TTC549 (cell line): Measurements from ENCODE around the gene STAM.

Experiments
- FAIRE-seq: peaks from 2 replicates; lab custom pipeline; 2012; peaks lifted over from hg19 to GRCh38; lab: Jason Lieb, UNC

The STAM gene

DNA sequence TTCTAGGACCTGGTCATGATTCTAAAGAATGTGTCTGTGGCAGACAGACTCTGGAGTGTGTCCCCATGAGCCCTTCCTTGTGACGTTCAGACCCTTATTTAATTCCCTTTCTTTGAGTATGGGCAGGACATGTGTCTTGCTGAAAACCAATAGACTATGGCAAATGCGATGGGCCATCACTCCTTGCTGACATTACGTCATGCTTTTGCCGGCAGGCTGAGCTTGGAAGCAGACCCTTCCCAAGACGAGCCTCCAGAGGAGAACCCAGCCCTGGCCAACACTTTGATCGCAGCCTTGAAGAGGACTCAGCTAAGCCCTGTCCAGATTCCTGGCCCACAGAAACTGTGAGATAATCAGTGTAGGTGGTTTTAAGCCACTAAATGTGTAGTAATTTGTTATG, 89.7 kb downstream of the STAM start:
- no peak for FAIRE-seq

DNA sequence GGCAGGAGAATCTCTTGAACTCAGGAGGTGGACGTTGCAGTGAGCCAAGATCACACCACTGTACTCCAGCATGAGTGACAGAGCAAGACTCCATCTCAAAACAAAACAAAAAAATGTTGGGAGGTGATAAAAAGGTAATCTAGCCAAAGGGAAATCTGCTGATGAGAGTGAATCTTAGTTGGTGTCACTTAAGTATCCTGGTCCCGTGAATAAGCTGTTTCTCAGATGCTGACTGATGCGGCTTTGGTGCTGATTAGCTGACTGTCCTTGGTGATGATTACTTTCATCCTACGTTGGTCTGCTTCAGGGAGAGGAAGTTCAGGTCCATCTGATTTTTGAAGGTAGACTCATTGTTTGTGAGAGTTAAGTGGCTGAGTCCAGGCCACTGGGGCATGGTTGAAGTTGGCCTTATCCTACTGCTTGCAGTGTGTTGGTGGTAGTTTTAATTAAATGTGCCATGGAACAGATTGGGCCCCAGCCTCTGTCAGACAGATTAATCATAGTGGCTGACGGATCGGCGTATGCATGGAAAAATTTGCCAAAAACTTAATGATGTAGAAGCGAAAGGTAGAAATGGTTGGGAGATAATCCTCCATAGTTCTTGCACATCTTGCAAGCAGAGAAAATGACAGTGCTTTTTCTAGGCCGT, 90.6 kb downstream of the STAM start:
- no peak for FAIRE-seq

DNA sequence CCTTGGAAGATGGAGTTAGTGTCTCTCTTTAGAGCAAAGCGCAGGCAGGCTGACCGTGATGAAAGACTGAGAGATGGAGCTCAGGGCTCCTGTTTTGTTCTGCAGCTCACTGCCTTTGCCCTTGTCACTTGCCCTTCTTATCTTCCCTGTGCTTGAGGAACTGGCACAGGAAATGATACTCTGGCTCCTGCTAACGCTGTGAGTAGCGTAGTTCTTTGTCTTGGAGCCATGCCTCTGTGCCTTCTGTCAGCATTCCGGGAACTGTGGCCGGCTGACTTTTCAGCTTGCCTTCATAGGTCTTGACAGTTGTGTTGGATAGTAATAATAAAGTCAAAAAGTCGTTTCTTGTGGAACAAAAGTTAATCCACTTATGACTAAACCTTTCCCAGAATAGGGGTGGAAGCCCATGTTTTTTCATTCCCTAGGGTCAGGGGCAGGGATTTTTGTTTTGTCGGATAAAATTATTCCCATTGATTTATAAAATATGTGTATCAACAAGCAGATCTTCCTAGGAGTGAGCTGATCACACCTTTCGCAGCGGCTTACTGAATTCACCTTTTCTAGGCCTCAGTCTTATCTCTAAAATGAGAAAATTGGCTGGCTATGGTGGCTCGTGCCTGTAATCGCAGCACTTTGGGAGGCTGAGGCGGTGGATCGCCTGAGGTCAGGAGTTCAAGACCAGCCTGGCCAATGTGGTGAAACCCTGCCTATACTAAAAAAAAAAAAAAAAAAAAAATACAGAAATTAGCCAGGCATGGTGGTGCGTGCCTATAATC, 91.4 kb downstream of the STAM start:
- no peak for FAIRE-seq

DNA sequence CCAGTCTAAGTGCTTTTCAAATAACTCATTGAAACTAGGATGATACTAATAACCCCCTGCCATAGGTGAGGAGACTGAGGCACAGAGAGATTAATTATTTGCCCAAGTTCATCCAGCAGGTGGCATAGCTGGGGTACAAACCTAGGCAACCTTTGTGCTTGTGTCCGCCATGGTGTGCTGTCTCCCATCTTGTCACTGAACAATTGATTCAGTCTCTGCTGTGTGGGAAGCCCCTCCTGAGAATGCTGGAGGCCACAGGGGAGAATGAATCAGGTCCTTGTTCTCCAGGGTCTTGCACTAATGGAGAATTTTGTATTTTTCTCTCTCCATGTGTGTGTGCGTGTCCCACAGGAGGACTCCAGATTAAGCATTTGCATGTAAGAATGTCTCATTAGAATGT, 92.3 kb downstream of the STAM start:
- FAIRE-seq = no peak

DNA sequence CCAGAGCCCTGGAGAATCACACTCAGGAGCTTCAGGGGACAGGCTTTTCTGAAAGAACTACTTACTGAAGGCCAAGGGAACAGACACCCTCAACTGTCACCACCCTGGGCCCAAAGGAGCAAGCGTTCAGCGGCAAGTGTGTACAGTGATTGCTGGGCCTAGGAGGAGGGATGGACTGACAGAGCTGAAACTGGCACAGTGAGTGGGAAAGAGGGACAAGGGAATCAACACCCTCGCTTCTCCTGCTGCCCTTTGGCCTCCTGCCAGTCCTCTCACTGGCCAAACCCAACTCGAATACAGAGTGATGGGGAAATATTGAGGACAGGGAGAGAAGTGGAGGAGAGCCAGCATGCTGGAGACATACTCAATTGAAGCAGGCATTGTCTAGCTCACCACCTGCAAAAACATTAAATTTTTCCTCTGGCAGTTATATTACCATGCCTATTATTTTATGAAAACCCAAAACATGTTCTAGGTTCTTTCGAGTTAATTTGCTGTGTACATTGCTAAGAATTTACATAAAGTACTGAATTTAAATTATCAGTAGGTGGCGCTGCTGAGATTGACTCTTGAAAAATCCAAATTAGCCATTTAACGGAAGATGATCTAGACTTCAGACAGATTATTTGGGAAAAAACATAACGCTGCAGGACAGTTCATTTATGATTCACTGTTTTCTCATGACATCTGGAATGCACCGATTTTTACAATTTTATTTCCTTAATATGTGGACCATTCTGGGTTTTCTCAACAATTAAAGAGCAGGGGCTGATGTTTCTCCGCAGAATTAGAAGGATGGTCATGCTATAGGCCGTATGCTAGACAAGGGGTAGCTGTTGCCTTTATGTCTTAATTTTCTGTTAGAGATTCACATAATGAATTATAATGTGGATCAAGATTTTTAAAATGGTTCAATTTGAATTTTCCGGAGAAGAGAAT, 93.3 kb downstream of the STAM start:
- peak; percentile 85 for FAIRE-seq

DNA sequence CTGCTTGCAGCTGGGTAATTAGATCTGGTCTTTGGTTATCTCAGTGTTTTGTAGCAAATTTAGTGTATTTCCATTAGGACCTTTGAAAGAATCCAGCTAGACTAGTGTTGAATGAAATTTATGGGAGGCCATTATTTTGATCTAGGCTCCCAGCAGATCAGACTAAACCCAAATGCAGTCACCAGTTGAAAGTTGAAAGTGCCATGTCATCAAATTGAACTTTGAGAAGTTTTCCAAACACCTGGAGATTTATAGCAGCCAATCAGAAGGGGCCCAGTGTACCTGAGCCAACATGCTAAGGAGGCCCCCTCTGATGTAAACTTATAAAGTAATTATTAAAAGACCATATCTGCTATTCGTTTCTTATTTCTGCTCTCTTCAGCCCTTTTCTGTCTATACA, 96.7 kb downstream of the STAM start:
- FAIRE-seq = no peak

DNA sequence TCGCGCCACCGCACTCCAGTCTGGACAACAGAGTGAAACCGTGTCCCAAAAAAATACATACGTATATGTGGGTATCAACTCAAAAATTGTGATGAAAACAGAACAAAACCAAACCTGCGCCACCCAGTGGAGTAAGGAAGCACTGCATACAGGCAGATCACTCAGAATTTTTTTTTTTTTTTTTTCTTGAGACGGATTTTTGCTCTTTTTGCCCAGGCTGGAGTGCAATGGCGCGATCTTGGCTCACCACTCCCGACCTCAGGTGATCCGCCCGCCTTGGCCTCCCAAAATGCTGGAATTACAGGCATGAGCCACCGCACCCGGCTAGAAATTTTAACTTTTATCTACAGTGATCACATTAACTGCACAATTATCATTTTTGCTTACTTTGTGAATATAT, 99.0 kb downstream of the STAM start:
- FAIRE-seq = peak; percentile 63

DNA sequence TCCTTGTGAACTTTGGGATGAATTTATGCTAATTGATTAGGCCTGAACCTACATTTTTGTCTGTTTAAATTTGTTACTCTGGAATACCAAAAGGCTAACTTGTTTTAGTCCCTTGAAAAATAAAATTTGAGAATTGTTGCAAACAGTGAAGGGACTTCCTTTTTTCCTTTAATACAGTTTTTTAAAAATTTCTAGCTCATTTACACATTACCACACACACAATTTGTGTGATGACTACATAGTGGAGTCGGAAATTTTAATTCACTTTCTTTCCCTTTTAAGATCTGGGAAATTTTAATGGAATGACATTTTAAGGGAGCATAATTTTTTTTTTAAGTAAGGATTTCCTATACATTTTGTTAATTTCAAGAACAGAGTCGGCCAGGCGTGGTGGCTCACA, 99.5 kb downstream of the STAM start:
- no peak for FAIRE-seq

DNA sequence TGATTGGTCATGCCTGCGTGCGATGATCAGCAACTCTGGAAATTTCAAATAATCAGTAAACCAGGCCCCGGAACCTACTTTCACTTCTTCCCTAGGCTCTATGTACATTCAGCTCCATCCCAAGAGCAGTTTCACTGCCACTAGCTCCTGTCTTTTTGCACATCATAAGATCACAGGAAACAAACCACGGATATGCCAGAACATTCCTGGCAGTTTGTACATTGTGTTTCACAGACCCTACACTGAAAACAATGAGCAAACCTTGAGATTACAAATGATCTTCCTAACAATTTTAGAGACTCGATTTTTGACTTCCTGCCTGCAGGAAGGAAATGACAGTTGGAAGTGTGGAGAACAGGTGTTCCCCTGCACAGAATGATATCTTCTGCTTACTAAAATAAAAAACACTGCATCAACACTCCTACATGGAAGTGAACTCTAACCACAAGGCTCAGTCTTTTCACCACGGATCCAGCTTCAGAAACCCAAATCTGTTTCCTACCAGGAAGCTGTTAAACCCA, 100.5 kb downstream of the STAM start:
- FAIRE-seq = no peak

DNA sequence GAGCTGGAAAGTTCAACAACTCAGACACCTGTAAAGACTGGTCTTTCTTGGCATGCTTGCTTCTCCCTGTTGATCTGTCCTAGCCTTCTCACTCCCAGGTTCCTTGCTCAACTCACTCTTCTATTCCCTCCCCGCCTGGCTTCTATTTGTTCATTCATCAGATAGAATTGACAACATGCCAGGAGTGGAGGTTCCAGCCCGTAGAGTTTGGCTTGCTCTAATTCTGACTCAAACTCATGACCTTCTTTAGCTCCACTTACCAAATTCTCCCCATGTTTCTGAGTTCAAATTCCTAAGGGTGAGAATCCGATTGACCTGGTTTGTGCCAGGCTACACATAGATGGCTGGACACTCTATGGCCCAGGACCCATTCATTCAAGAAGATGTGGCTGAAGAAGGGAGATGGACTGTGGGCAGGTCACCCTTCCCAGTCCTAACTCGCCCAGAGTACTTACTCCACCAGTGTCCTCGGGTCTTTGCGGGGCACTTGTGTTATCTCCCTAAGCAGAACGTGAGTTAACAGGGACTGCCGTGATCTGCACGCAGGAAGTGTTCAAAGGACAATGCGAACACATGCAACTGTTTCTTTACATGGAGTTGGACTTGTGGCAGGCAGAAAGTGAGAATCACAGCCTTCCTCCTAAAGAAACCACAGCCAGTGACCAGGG, 104.1 kb downstream of the STAM start:
- FAIRE-seq = no peak

DNA sequence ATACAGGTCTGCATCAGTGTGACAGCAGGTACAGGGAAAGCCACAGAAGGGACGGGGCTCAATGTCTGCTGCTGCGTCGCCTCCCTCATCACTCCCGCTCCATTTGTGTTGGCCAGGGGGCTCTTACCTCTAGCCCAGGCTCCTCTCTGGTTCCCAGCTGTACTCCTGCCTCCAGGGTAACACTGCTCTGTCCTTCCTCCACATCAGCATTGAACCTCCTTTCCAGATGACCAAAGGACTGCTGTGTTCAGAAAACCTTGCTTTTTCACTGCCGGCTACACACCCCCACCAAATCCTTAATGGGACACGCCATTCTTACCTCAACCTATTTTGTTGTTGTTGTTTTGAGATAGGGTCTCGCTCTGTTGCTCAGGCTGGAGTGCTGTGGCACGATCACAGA, 105.9 kb downstream of the STAM start:
- no peak for FAIRE-seq

DNA sequence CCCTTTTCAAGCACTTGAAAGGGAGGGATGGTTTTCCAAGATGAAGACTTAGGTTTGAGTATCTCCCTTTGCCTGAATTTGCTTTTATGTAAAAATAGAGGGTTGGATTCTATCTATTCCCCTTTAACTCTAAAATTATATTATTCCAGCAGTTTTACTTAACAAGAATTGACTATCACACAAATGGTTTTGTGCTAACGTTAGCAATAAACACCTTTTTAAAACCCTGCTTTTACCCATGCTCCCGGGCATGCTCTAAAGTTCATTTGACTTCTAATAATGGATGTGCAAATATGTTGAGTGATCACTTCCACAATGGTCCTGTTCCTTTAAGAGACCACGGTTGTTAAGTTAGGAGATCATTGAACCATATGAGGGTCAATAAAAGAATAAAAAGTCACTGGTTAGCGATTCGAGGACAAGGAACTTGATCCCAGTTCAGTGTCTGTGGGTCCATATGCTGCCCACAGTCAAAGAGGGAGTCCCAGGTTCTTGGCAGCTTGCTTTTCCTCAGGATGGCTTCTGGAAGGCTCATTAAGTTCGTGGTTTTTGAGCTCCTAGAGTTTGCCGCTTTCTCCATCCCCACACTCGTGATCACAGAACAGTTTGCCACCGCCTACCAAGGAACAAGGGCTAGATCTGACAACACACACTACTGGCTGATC, 108.0 kb downstream of the STAM start, which contains the start of gene TMEM236:
TSS of gene TMEM236 (plus strand) at position 421 of the 665 bp plus-strand sequence. CDS start at position 516, 95 bp downstream.
- no peak for FAIRE-seq

DNA sequence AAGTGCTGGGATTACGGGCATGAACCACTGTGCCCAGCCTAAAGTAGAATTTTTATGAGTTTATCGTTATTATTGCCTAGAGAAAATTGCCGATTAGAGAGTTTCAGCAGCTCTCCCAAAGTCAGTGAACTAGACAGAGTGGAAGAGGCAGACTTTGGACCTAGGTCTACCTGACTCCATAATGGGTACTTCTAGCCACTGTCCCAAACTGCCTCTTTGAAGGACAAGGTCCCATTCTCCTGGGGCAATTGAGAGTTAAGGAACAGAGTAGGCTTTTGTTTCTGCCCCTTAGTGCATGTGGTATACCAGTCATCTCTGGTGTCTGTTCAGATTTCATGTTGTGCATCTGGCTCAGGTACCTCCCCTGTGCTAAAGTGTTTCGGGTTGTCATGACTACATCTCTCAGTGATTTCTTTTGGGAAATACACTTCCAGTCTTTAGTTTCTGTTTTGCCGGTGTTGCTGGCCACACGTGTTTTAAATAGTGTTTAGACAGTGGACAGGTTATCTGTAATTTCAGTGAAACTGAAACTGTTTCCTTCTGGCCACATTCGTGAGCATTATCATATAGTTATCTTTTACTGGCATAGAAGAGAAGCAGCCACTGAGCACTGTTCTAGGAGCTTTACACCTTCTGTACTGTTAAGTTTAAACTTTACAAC, 112.7 kb downstream of the STAM start:
- no peak for FAIRE-seq

DNA sequence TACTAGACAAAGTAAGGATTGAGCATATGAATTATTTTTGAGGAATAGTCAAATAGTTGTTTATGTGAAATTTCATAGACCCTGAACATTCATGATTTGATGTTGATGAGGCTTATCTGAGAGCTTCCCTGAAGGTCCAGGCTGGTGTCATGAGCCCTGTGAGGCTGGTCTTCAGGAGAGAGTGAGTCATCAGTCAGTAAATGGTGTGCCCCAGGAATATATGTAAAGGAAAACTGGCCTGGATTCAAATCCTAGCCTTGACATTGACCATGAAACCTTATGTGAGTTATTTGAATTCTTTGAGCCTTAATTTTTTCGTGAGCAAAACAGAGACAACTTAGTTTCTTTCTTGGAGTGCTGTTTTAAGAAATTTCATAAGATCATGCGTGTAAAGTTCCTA, 114.2 kb downstream of the STAM start:
- FAIRE-seq = no peak

DNA sequence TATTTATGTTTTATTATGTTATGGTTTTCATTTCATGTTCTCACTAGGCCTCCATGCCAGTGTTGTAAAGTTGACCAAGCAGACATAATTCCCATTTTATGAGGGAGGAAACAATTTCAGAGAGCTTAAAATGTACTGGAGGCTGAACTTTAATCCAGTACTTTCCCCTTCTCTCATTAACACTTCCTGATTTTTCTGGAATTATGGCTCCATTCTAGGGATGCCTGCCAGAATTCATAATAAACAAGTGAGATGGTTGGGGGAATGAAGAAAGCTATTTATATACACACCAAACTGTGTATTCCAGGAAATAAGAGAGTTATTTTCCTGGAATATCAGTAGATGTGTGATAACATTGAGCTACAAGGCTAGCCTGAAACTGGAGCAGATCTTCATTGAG, 114.9 kb downstream of the STAM start:
- no peak for FAIRE-seq

DNA sequence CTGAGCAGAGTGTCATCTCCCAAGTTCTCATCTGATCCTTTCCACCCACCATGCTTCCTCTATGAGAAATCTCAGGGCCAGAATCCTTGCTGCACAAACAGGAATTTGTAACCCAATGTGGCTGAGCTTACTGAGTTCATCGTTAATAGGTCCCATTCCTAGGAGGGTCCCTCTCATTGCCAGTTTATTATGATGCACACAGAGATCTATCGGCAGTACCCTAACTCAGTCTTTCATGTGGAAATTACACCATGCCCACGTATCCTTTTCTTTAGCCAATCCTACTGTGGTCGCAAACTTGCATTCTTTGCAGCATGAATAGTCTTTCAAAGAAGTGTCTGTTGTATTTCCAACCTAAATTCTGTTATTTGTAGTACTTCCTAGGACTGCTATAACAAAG, 120.2 kb downstream of the STAM start:
- no peak for FAIRE-seq

DNA sequence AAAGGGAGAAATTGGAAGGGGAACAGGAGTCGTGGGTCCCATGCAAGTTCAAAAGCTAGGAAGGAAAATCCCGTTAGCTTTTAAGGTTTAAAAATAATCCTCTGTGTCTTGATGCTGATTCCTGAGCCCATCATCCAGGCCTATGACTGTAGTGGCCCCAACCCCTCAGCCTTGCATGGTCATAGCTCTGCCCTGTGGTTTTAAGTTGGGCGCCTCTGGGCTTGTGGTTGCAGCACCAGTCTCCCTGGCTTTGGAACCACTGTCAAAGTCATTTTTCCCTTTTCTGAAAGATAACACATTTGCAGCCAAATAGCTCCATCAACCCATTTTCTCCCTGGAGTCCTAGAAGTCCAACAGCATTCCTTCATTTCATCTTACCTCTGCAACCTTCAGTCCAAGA, 121.7 kb downstream of the STAM start:
- FAIRE-seq = no peak
